Lower leg skin (tissue), 4 donors: ENCODE results near the gene GPR155. TPM values are rescaled to one million over a fixed set of nuclear protein-coding genes. Genes with fewer than 3 reads are reported as not detected.

Experiments
- DNase-seq, 2 donors: peaks; one replicate each; pipeline ENCODE4 v3.0.0-alpha.2; 2019; ENCODE audit warnings: low spot score in 2 of 2
- H3K4me3 ChIP-seq: fragments of 200-600 bp; sonication (generic); 2 replicates; pipeline ENCODE4 v1.5.1; 2017; ENCODE audit warnings: mild to moderate bottlenecking, low read depth; ENCODE audit not compliant: poor library complexity, severe bottlenecking
- POLR2A ChIP-seq, 2 donors: fragments of 450-650 bp; IDR thresholded peaks; one replicate each; pipeline ENCODE4 v1.6.1; 2016 to 2017; ENCODE audit warnings: antibody characterized with exemption in 2 of 2, mild to moderate bottlenecking in 1 of 2, moderate library complexity in 1 of 2
- WGBS, 2 donors: methylation state at CpG; one replicate each; pipeline ENCODE4 v1.1.5; 2018; 5-methylcytosine and 5-hydroxymethylcytosine counted together
- intact Hi-C: fragments of 100-400 bp; cut with DNase I; formaldehyde crosslinking; loops from one replicate; pipeline ENCODE4 v1.15.0; 2023; ENCODE audit warnings: low total_unique reads
- total RNA-seq, 4 donors: library from RNA; depleted of rRNA; stranded (reverse); fragments of >200 nt; gene quantifications; one replicate each; pipeline ENCODE4 v1.1.0, GENCODE V29; 2016
- TF ChIP-seq, protein P1 (sequence below), 3 donors: fragments of 450-650 bp; IDR thresholded peaks; one replicate each; pipeline ENCODE4 v1.5.1; 2016; ENCODE audit warnings: antibody characterized with exemption in 3 of 3, mild to moderate bottlenecking in 3 of 3, moderate library complexity in 2 of 3

Gene GPR155
- total RNA-seq, 4 donors from 2014 or later = 14.5 to 20.2 (median 17.5) TPM

DNA sequence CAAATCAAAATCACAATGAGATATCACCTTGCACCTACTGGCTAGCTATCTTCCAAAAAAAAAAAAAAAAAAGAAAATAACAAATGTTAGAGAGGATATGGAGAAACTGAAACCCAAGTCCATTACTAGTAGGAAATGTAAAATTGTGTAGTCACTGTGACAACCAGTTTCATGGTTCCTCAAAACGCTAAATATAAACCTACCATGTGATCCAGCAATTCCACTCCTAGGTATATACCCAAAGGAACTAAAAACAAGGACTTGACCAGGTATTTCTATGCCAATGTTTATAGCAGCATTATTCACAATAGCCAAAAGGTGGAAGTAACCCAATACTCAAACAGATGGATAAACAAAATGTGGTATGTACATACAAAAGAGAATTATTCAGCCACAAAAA, 103.0 kb downstream of the GPR155 start:
- TF ChIP-seq, protein P1, sequence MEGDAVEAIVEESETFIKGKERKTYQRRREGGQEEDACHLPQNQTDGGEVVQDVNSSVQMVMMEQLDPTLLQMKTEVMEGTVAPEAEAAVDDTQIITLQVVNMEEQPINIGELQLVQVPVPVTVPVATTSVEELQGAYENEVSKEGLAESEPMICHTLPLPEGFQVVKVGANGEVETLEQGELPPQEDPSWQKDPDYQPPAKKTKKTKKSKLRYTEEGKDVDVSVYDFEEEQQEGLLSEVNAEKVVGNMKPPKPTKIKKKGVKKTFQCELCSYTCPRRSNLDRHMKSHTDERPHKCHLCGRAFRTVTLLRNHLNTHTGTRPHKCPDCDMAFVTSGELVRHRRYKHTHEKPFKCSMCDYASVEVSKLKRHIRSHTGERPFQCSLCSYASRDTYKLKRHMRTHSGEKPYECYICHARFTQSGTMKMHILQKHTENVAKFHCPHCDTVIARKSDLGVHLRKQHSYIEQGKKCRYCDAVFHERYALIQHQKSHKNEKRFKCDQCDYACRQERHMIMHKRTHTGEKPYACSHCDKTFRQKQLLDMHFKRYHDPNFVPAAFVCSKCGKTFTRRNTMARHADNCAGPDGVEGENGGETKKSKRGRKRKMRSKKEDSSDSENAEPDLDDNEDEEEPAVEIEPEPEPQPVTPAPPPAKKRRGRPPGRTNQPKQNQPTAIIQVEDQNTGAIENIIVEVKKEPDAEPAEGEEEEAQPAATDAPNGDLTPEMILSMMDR (IDR thresholded peaks at IDR 0.05) = no peak
- no peak for TF ChIP-seq POLR2A (IDR thresholded peaks at IDR 0.05)
- H3K4me3 ChIP-seq = no peak overlapping the region
- intact Hi-C loops = no loop called here
- 87 to 88% methylated on average over 1 of the region's 1 CpG for WGBS, 2 donors
- DNase-seq = no peak

Other genes starting within 250 kb of the GPR155 start
- 10 to 100 TPM; 49.6 to 73.5 (median 61.2) TPM for gene OLA1, start 238.5 kb downstream of the GPR155 start, total RNA-seq
- 1 to 10 TPM in 1 of 4 donors, not detected in 3; 1.7 TPM for gene SP9, start 152.1 kb downstream of the GPR155 start, total RNA-seq
- gene SCRN3, start 91.3 kb downstream of the GPR155 start, total RNA-seq = 10 to 100 TPM; 10.1 to 14.3 (median 12.9) TPM
- 10 to 100 TPM in 2 of 4 donors, 1 to 10 TPM in 2; 5.0 to 12.4 (median 9.1) TPM for gene WIPF1, start 110.8 kb upstream of the GPR155 start, total RNA-seq